HG02973 (cell line): Measurements from ENCODE around the gene EGFL8.
"Not testable (repeated sequence)": the region's sequence is repeated elsewhere in the genome, so short reads cannot be mapped to it uniquely, and the experiment has no call there.

Experiments
- ATAC-seq: cut with Tn5 transposase; IDR thresholded peaks from one replicate; pipeline ENCODE4 v1.9.1; 2021; ENCODE audit warnings: moderate library complexity; ENCODE audit not compliant: unreplicated experiment

EGFL8 gene

GRCh38 chr6:32194825-32195651 lies 30.6 kb downstream of the EGFL8 start:
- no peak for ATAC-seq

- ATAC-seq = peak; percentile 66
Observed at GRCh38 chr6:32195652-32195901, 31.2 kb downstream of the EGFL8 start.

GRCh38 chr6:32195902-32196681 lies 31.7 kb downstream of the EGFL8 start:
- peak; percentile 68 for ATAC-seq

DNA sequence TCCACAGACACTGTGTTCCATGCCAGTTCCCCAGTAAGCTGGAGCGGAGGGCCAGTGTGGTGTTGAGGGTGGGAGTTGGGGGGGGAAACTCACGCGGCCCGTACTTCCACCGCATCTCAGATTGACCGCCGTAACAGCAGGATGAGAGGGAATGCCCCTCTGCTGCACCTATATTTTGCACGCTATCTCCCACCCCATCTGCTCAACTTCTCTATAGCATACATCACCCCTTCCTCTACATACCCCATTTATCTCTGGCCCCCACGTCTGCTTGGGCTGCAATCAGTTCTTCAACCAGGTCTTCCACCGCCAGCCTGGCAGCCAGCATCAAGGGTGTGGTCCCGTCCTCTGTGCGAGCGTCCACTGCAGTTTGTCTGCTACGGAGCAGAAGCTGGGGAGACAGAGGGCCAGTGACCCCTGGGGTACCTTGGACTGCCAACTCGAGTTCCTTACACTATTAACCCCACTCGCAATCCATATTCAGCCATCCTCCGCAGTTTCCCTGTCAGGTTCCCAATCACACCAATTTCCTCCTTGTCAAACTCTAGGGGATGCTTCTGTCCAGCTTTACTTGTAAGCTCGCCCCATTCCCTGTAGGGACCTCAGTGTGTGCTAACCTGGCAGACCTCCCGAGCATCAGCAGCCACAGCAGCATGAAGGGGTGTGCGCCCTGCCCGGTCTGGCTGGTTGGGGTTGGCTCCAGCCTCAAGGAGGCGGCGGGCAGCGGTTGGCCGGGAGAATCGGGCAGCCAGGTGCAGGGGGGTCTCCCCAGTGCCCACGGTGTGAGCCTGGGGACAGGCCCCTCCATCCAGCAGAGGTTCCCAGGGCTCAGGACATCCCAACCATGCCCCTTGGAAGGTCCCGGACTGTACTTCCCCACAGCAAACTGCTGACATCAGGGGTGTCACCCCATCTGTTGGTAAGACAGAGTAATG lies 32.6 kb downstream of the EGFL8 start:
- ATAC-seq = no peak

DNA sequence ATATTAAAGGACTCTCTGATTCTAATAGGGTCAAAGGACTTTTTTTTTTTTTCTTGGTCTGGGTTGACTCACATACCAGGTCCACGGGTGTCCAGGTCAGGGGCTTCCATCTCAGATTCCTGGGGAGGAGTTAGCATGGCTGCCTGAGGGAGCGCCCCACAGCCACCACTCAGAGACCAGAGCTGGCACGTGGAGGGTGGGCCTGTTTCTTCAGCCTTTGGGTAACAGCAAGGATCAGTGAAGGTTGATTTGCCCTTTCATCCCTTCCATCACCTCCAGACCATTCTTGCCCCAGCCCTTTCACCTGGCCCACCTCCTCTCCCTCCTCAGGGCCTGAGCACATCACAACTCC lies 33.9 kb downstream of the EGFL8 start:
- no peak for ATAC-seq

DNA sequence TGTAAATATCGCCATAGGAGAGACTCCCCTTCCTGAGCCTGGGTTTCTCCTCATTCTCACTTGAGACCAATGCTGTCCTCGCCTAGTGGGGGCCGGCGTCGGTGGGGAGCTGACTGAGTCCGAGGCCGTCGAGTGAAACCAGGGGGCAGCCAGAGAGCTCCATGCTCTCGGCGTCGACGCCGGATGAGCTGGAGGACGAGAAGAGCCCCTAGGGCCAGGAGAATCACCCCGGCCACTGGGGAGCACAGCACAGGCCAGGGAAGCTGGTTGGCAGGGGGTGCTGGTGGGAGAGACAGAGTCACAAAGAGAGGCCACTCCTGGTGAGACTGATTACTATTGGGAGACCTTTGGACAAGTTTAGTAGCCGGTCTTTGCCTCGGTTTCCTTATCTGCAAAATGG lies 34.5 kb downstream of the EGFL8 start:
- ATAC-seq = no peak

- no peak for ATAC-seq
Observed at GRCh38 chr6:32200711-32201475, 36.5 kb downstream of the EGFL8 start.

DNA sequence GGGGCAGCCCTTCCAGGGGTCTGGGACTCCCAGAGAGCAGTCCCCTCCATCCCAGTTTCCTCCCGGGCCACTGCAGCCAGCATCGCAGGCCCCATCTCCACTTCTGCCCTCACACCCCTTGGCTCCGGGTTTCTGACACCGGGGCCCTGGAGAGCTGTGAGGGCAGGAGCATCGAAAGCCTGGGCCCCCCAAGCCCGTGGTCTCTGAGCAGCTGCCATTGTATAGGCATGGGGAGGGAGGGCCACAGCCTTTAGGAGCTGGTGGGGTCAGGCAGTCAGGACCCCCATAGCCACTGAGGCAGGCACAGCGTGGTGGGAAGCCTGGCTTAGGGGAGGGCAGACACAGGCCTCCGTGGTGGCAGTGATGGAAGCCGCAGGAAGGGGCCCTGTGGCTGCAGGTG lies 37.8 kb downstream of the EGFL8 start:
- ATAC-seq = no peak

DNA sequence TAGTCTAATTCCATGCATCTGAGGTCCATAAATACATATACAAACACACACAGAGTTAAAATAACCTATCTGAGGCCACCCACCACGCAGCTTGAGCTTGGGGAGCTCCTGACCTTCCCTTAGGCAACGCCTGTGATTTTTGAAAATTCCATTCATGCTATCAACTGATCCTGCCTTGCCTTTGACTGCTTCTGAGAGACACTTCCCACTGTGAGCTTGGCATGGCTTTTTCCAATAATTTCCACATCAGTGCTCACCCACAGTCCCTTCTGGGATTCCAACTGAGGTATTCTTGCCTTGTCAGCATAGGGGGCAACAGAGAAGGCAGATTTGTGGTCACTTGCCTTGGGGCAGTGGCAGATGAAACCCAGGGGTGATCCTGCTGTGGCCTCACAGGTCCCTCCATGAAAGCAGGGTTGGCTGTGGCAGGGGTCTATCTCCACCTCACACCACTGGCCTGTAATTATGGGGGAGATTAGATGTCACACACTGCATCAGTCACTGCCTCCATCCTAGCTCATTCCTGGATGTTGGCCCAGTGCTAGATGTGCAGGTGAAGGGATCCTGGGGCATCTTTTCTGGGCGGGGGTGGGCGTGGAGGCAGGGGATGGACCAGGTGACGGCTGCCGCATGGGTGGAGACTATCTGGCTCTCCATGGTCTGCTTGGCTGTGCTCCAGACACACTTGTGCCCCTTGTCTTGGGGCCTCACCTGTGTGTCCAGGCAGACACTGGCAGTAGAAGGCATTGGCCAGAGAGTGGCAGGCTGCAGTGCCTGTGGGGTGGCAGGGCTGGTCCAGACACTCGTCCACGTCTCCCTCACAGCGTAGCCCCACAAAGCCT lies 39.3 kb downstream of the EGFL8 start:
- ATAC-seq = no peak

DNA sequence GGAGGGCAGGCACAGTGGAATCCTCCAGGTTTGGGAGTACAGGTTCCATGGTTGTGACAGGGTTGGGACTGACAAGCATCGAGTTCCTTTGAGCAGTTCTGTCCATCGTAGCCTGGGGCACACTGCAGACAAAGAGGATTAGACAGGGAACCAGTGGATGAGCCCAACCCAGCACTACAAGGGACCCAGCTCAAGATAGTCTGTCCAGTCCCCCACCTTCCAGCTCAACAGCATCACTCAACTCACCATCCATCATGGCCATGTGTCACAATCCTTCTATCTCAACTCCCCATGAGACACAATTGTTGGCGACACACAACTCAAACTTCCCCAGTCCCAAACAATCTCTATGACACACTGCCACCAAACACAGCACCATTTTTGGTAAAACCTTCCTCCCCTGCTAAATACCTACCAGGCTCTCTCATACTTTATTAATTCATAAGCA lies 39.9 kb downstream of the EGFL8 start:
- ATAC-seq = no peak

- ATAC-seq = no peak
Observed at GRCh38 chr6:32208996-32209395, 44.6 kb downstream of the EGFL8 start.

DNA sequence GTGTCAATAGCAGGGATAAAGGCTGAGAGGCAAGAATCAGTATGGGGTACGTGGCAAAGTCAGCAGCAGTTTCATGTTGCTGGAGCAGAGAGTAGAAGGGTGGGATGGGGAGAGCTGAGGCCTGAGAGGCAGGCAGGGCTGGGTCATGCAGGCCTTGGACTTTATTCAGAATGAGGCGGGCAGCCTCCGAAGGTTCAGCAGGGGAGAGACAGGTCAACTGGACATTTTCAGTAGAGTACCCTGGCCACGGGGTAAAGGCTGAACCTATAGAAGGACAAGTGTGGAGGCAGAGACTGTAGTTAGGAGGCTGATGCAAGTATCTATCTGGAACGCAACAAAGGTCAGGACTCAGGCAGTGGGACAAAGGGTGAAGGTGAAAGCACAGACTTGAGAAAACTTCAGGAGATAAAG lies 45.8 kb downstream of the EGFL8 start:
- no peak for ATAC-seq

DNA sequence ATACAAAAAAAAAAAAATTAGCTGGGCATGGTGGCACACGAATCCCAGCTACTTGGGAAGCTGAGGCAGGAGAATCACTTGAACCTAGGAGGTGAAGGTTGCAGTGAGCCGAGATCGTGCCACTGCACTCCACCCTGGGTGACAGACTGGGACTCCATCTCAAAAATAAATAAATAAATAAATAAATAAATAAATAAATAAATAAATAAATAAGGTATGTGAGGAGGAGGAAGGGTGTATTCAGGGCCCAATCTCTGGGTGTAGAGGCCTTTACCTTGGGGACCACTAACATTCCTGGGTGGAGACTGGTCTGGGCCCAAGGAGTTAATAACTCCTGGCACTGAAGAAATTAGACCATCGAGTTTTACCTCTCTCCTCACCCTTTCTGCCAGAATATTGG lies 47.0 kb downstream of the EGFL8 start:
- not testable (repeated sequence) for ATAC-seq

DNA sequence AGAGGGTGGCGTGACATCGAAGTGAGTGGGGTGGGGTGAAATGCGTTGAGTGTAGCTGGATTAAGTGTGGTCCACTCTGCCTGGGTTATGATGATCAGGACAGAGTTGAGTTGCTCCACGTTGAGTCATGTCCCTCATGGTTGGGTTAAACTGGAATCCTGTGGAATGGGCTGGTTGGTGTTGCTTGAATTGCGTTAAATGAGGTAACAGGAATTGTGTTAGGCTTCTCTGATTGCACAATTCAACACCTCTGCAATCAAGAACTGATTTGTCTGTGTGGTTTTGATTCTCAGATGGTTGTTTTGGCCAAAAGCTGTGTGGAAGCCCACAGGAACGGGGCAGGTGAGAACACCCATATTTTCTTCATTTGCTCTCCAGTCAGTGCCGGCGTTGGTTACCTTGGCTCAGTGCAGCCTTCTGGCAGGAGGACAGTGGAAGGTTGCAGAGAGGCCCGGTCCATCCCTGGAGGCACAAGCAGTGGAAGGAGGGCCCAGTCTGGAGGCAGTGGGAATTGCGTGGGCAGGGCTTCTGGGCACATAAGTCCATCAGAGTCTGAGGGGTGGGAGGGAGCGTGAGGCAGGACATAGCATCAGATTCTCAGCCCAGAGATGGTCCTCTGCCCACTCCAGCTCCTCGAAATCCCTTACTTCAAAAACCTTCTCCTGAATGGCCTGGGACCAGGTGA lies 47.8 kb downstream of the EGFL8 start:
- ATAC-seq = no peak

- ATAC-seq = no peak
Observed at GRCh38 chr6:32213649-32214048, 49.3 kb downstream of the EGFL8 start.

- ATAC-seq = no peak
Observed at GRCh38 chr6:32214126-32214525, 49.7 kb downstream of the EGFL8 start.

DNA sequence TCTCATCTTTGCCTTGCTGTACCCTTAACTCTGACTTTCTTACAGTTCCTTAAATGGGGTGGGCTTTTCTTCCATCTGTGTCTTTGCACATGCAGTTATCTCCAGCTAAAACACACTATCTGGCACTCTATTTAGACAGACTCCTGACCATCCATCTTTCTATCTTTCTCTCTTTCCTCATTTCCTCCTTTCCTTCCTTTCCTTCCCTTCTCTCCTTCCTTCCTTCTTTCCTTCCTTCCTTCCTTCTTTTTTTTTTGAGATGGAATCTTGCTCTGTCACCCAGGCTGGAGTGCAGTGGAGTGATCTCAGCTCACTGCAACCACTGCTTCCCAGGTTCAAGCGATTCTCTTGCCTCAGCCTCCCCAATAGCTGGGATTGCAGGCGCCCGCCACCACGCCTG lies 51.2 kb downstream of the EGFL8 start:
- ATAC-seq = no peak

- ATAC-seq = no peak
Observed at GRCh38 chr6:32216285-32216684, 51.9 kb downstream of the EGFL8 start.

DNA sequence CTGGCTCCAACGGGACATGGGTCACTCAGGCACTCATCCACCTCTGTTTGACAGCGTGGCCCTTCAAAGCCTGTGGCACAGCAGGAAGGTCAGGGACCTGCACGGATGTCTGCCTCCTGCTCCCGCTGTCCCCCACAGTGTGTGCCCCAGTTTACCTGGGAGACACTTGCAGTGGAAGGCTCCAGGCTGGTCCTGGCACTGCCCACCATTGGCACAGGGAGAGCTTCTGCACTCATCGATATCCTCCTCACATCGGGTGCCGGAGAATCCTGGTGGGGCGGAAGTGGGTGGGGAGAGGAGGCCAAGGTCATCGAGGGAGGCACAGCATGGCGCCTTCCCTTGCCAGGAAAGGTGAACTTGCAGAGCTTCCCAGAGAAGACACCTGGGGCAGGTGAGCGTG lies 52.6 kb downstream of the EGFL8 start:
- no peak for ATAC-seq
